Endometrial microvascular endothelial cells (primary cell): ENCODE measurements around the gene UBE2M. TPM values are rescaled to one million over a fixed set of nuclear protein-coding genes. Genes with fewer than 3 reads are reported as not detected.

ENCODE experiments used
- in situ Hi-C: cut with HindIII; loops from 2 replicates; pipeline ENCODE4 v1.10.0; 2017; ENCODE audit warnings: low sequenced_read_pairs, low pct_unique_long_range_greater_than_20kb; ENCODE audit errors: inconsistent ontology term
- total RNA-seq: library from RNA; depleted of rRNA; stranded (reverse); fragments of >200 nt; gene quantifications from one replicate; pipeline ENCODE4 v1.2.3, GENCODE V29; 2015; ENCODE audit errors: inconsistent ontology term

The UBE2M gene
- total RNA-seq, 1 donor from 2014 or later = 37.9 TPM

GRCh38 chr19:58557221-58558065, 968 bp downstream of the UBE2M start:
- in situ Hi-C loops = no loop called here

GRCh38 chr19:58556622-58557220, 1.7 kb downstream of the UBE2M start:
- in situ Hi-C loops = no loop called here

GRCh38 chr19:58555920-58556621, 2.3 kb downstream of the UBE2M start:
- in situ Hi-C loops = no loop called here

GRCh38 chr19:58555369-58555885, 3.0 kb downstream of the UBE2M start:
- in situ Hi-C loops = no loop called here

GRCh38 chr19:58554494-58555368, 3.7 kb downstream of the UBE2M start, which contains the start of gene CHMP2A:
CHMP2A (minus strand) TSS chr19:58555105; CDS start chr19:58554212, 893 bp downstream.
- in situ Hi-C loops = no loop called here

- in situ Hi-C loops = no loop called here
Observed at GRCh38 chr19:58553799-58554493, 4.5 kb downstream of the UBE2M start.

- in situ Hi-C loops = no loop called here
Observed at GRCh38 chr19:58552655-58553054, 5.8 kb downstream of the UBE2M start.

- in situ Hi-C loops = no loop called here
Observed at GRCh38 chr19:58551577-58552471, 6.6 kb downstream of the UBE2M start.

GRCh38 chr19:58551123-58551497, 7.3 kb downstream of the UBE2M start:
- in situ Hi-C loops = no loop called here

GRCh38 chr19:58550362-58551122, 7.9 kb downstream of the UBE2M start:
- in situ Hi-C loops = no loop called here

- in situ Hi-C loops = no loop called here
Observed at GRCh38 chr19:58549664-58550361, 8.6 kb downstream of the UBE2M start.

- in situ Hi-C loops = no loop called here
Observed at GRCh38 chr19:58548859-58549663, 9.3 kb downstream of the UBE2M start.

GRCh38 chr19:58547323-58548312, 10.8 kb downstream of the UBE2M start:
- in situ Hi-C loops = no loop called here

- in situ Hi-C loops = no loop called here
Observed at GRCh38 chr19:58546019-58546530, 12.3 kb downstream of the UBE2M start.
